ENCODE data around the gene KMT2D.
"Not testable (repeated sequence)": the region's sequence is repeated elsewhere in the genome, so short reads cannot be mapped to it uniquely, and the experiment has no call there.

Gene KMT2D

DNA sequence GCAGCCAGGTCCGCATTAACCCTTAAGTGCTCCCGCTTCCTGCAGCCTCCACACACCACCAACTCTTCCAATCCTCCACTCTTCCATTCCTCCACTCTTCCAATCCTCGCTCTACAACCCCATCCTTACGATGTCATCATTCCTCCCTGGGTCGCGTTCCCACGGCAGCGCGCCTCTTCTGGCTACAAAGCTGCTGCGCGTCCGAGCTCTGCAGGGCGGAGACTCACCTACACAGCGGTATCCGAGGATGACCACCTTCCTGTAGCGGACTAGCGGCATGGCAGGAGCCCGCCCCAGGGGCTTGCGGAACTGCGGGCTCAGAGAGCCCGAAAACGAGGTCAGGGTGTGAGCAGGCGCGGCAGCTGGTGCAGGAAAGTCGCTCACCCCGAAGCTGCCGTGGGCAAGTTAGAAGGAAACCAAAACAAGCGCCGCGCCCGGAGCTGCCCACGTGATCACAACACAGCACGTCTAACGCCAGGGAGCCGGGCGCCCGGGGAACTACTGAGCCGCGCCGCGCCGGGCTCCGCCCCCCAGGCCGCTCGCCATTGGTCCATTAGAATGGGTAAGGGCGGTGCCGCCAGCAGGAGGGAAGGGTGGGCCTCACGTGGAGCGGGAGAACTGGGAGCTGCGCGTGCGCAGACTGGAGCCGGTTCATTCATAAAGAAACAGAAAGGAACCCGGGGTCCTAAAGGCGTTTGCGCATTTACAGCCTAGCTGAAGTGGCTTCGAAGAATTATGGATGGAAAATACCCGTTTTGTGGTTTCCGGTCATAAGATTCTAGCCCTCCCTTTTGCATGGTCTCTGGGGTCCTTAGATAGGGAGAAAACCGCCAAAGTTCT is 9.1 kb upstream of the KMT2D start, which contains the start of gene RHEBL1:
RHEBL1 (minus strand) TSS at position 473 of the 840 bp plus-strand sequence; CDS start at position 279, 194 bp downstream.
- in situ Hi-C loops (cut with HindIII; ENCODE audit: low pct_unique_long_range_greater_than_20kb, low sequenced_read_pairs) = no loop called here
- peak; percentile 96 to 99 for DNase-seq (ENCODE audit: low read depth in 1 of 2, low spot score in 1 of 2)
- no peak for TF ChIP-seq JUND (IDR thresholded peaks at IDR 0.05; ENCODE audit: low read depth)

- no peak for DNase-seq (ENCODE audit: low read depth in 1 of 2, low spot score in 1 of 2)
- no peak for TF ChIP-seq JUND (IDR thresholded peaks at IDR 0.05; ENCODE audit: low read depth)
- in situ Hi-C loops (cut with HindIII; ENCODE audit: low pct_unique_long_range_greater_than_20kb, low sequenced_read_pairs) = no loop called here
These were observed 8.4 kb upstream of the KMT2D start for GRCh38 chr12:49068879-49069506.

GRCh38 chr12:49066120-49066519 is 5.5 kb upstream of the KMT2D start:
- no peak for DNase-seq (ENCODE audit: low read depth in 1 of 2, low spot score in 1 of 2)
- no peak for TF ChIP-seq JUND (IDR thresholded peaks at IDR 0.05; ENCODE audit: low read depth)
- in situ Hi-C loops (cut with HindIII; ENCODE audit: low pct_unique_long_range_greater_than_20kb, low sequenced_read_pairs) = no loop called here

- TF ChIP-seq JUND (IDR thresholded peaks at IDR 0.05; ENCODE audit: low read depth) = no peak
- no peak for DNase-seq (ENCODE audit: low read depth in 1 of 2, low spot score in 1 of 2)
- in situ Hi-C loops (cut with HindIII; ENCODE audit: low pct_unique_long_range_greater_than_20kb, low sequenced_read_pairs) = no loop called here
These were observed 4.2 kb upstream of the KMT2D start for GRCh38 chr12:49064767-49065152.

DNA sequence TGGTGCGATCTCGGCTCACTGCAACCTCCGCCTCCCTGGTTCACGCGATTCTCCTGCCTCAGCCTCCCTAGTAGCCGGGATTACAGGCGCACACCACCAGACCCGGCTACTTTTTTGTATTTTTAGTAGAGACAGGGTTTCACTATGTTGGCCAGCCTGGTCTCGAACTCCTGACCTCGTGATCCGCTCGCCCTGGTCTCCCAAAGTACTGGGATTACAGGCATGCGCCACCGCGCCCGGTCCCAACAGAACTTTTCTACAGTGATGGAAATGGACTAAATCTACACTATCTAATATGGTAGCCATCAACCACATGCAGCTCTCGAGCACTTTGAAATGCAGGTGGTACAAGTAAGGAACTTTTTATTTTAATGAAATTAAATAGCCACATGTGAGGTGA is 1.3 kb upstream of the KMT2D start:
- DNase-seq (ENCODE audit: low read depth in 1 of 2, low spot score in 1 of 2); in situ Hi-C loops (cut with HindIII; ENCODE audit: low pct_unique_long_range_greater_than_20kb, low sequenced_read_pairs): not testable (repeated sequence)

GRCh38 chr12:49061157-49061650 is 610 bp upstream of the KMT2D start:
- in situ Hi-C loops (cut with HindIII; ENCODE audit: low pct_unique_long_range_greater_than_20kb, low sequenced_read_pairs) = no loop called here

GRCh38 chr12:49059299-49060171 is 1.1 kb downstream of the KMT2D start:
- DNase-seq (ENCODE audit: low read depth in 1 of 2, low spot score in 1 of 2) = peak; percentile 35 to 62
- TF ChIP-seq JUND (IDR thresholded peaks at IDR 0.05; ENCODE audit: low read depth) = no peak
- in situ Hi-C loops (cut with HindIII; ENCODE audit: low pct_unique_long_range_greater_than_20kb, low sequenced_read_pairs) = no loop called here

More at GRCh38 chr12:49061157-49061650, 610 bp upstream of the KMT2D start:
- no peak for TF ChIP-seq JUND (IDR thresholded peaks at IDR 0.05; ENCODE audit: low read depth)
- DNase-seq (ENCODE audit: low read depth in 1 of 2, low spot score in 1 of 2) = no peak

GRCh38 chr12:49059045-49059298 is 1.6 kb downstream of the KMT2D start:
- in situ Hi-C loops (cut with HindIII; ENCODE audit: low pct_unique_long_range_greater_than_20kb, low sequenced_read_pairs) = no loop called here
- DNase-seq (ENCODE audit: low read depth in 1 of 2, low spot score in 1 of 2) = no peak
- TF ChIP-seq JUND (IDR thresholded peaks at IDR 0.05; ENCODE audit: low read depth) = no peak

DNA sequence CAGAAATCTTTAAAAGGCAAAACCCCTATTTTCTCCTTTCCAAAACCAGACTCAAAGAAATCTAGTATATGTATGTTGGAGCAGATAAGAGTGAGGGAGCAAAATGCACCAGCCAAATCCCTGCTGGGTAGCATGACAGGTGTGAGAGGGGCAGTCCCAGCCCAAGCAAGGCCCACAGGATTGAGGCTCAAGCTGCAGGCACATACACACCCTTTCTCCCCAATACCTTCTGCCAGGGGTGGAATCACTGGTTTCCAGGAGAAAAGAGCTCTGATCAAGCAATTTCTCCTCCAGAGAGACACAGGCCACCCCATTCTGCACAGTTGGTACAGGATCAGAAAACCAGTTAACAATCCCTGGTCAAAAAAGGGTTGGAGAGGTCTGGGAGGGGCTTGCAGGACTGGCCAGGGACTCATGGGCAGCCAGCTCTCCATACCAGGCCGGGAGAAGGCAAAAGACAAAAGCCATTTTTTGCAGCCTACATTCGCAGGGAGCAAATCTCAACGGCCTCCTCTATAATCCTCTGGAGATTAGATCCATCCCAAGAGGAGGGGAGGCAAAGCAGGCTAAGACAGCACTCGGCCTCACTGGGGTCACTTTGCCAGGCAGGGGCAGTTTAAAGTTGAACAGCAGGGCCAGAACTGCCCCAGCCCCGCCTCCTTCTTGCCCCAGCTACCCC is 2.1 kb downstream of the KMT2D start:
- no peak for TF ChIP-seq JUND (IDR thresholded peaks at IDR 0.05; ENCODE audit: low read depth)
- in situ Hi-C loops (cut with HindIII; ENCODE audit: low pct_unique_long_range_greater_than_20kb, low sequenced_read_pairs) = no loop called here
- DNase-seq (ENCODE audit: low read depth in 1 of 2, low spot score in 1 of 2) = no peak

DNA sequence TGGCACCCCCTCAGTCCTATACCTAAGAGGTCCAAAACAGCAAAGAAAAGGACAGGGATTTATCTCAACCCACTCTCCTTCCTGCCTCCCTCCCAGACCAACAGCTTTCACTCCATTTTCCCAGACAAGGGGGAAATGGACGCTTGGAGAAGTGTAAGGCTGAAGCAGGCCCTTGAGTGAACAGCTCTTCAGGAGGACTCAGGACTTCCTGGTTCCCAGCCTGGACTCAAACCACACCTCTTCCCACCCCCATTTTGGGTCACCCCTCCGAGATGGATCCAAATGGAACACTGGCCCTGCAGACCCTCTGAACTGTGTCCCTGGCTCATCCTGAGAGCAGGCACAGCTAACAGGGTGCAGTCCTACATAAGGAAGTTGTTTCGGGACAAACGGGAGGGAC is 2.7 kb downstream of the KMT2D start:
- no peak for TF ChIP-seq JUND (IDR thresholded peaks at IDR 0.05; ENCODE audit: low read depth)

DNA sequence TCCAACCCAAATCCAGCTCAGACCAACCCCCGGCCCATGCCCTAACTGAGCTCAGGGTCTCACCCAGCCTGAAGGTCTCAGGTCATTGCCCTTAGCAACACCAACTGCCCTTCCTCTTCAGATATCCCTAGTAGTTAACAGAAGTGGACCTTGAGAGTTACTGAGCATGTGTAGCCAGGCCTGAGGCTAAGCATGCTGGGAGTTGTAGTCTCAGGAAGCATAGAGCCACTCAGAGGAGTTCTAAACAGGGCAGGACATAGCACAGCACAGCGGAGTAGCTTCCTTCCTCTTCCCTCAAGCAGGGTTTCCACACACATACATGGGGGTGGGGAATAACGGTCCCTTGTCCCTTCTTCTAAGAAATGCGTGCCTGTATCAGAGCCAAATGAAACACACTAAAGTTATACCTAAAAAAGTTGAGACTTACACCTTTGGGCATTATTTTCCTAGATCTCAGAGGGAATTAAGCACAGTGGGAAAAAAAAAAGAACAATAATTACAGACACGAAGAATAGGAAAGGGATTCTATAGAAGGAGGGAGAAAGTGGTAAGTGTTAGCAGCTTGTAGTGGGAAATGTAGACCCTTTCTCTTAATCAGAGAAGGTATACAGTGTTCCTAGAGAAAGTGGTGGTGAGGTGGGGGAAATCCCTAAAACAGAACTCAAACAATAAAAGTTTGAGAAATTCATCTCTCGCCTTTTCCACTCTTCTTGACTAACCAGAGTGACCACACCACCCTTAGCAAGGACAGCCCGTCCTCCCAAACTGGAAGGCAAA is 4.4 kb downstream of the KMT2D start:
- peak; percentile 68 for DNase-seq (ENCODE audit: low read depth in 1 of 2, low spot score in 1 of 2)
- no peak for TF ChIP-seq JUND (IDR thresholded peaks at IDR 0.05; ENCODE audit: low read depth)
- in situ Hi-C loops (cut with HindIII; ENCODE audit: low pct_unique_long_range_greater_than_20kb, low sequenced_read_pairs) = no loop called here

More for the DNA sequence above, 2.7 kb downstream of the KMT2D start:
- in situ Hi-C loops (cut with HindIII; ENCODE audit: low pct_unique_long_range_greater_than_20kb, low sequenced_read_pairs) = no loop called here
- DNase-seq (ENCODE audit: low read depth in 1 of 2, low spot score in 1 of 2) = peak in 1 of 2 experiments; percentile 64
